Lung (tissue), 16 donors: ENCODE data around the gene RPL13. TPM values are rescaled to one million over a fixed set of nuclear protein-coding genes. Genes with fewer than 3 reads are reported as not detected.

Experiments
- ATAC-seq: fragments of 200-7000 bp; cut with Tn5 transposase; one replicate; pipeline ENCODE4 v1.9.1; 2020; ENCODE audit warnings: moderate number of reproducible peaks; ENCODE audit not compliant: insufficient read depth, low FRiP score
- DNase-seq, 3 donors: peaks; one replicate each; pipeline ENCODE4 v3.0.0-alpha.2; 2013 to 2017
- H3K27ac ChIP-seq, 2 donors: one replicate each; pipeline ENCODE4 v1.5.1; 2013; ENCODE audit warnings: mild to moderate bottlenecking in 2 of 2, moderate library complexity in 2 of 2, control low read depth in 1 of 2, inconsistent platforms in 1 of 2, low read depth in 1 of 2, low read length in 1 of 2
- H3K27me3 ChIP-seq, 3 donors: one replicate each; pipeline ENCODE4 v1.5.1; 2013; ENCODE audit warnings: low read length in 2 of 3; ENCODE audit not compliant: control insufficient read depth in 3 of 3, insufficient read depth in 3 of 3
- H3K36me3 ChIP-seq, 4 donors: one replicate each; pipeline ENCODE4 v1.5.1; 2013; ENCODE audit warnings: low read length in 4 of 4, mild to moderate bottlenecking in 1 of 4, moderate library complexity in 1 of 4; ENCODE audit not compliant: control insufficient read depth in 4 of 4, insufficient read depth in 4 of 4
- H3K4me1 ChIP-seq, 5 donors: one replicate each; pipeline ENCODE4 v1.5.1; 2013; ENCODE audit warnings: low read length in 5 of 5, mild to moderate bottlenecking in 2 of 5, moderate library complexity in 1 of 5; ENCODE audit not compliant: control insufficient read depth in 5 of 5, insufficient read depth in 5 of 5
- H3K4me3 ChIP-seq: one replicate; pipeline ENCODE4 v1.5.1; 2013; ENCODE audit warnings: mild to moderate bottlenecking, control low read depth, moderate library complexity
- H3K9ac ChIP-seq, 2 donors: one replicate each; pipeline ENCODE4 v1.5.1; 2013; ENCODE audit warnings: low read length in 2 of 2, control low read depth in 1 of 2; ENCODE audit not compliant: insufficient read depth in 1 of 2
- H3K9me3 ChIP-seq, 4 donors: one replicate each; pipeline ENCODE4 v1.5.1; 2013; ENCODE audit warnings: low read length in 3 of 4, mild to moderate bottlenecking in 1 of 4, moderate library complexity in 1 of 4; ENCODE audit not compliant: control insufficient read depth in 4 of 4, insufficient read depth in 3 of 4
- CTCF ChIP-seq: IDR thresholded peaks from 2 replicates; pipeline ENCODE4 v1.5.1; 2012; ENCODE audit warnings: mild to moderate bottlenecking; ENCODE audit errors: control extremely low read depth, extremely low read depth
- WGBS, 2 donors: extraction: QIAGEN DNeasy Blood & Tissue Kit; methylation state at CpG; one replicate each; pipeline ENCODE4 v1.1.7; 2013; 5-methylcytosine and 5-hydroxymethylcytosine counted together
- long read RNA-seq, 5 donors: transcript quantifications; one replicate each; lab custom pipeline, GENCODE V29; 2026
- polyA plus RNA-seq, 2 donors: library from polyadenylated mRNA; stranded (reverse); fragments of 200-250 nt; gene quantifications; one replicate each; pipeline ENCODE4 v1.2.1, GENCODE V29; 2013
- total RNA-seq, 2 donors: library from RNA; depleted of rRNA in 1 of 2; stranded (reverse); fragments of >200 nt in 1 of 2; gene quantifications; one replicate each; pipeline ENCODE4 v1.2.1, GENCODE V29; 2014 to 2021
- donor health status: control.
- donor health status: control.
- donor health status: Bipolar disorder and iron deficiency.
- donor health status: healthy.
- donor health status: DM: yes; HTN: yes; CAD: no.

RPL13 gene
- total RNA-seq = 1,000 to 10,000 TPM; 1,905 to 2,186 TPM
- polyA plus RNA-seq = 1,000 to 10,000 TPM; 5,901 to 7,821 TPM
- long read RNA-seq, donor 1, full-length matches to known transcripts = 2,587 of 3,132 reads
- long read RNA-seq, donor 1, partial matches to known transcripts = 488 of 3,132 reads
- long read RNA-seq, donor 1, other reads (novel, unspliced or antisense) = 57 of 3,132 reads
- long read RNA-seq, donor 2, full-length matches to known transcripts = 1,613 of 1,922 reads
- long read RNA-seq, donor 2, partial matches to known transcripts = 274 of 1,922 reads
- long read RNA-seq, donor 2, other reads (novel, unspliced or antisense) = 35 of 1,922 reads
- long read RNA-seq, donor 3, full-length matches to known transcripts = 1,264 of 1,515 reads
- long read RNA-seq, donor 3, partial matches to known transcripts = 225 of 1,515 reads
- long read RNA-seq, donor 3, other reads (novel, unspliced or antisense) = 26 of 1,515 reads
- long read RNA-seq, donor 4, full-length matches to known transcripts = 1,563 of 1,889 reads
- long read RNA-seq, donor 4, partial matches to known transcripts = 291 of 1,889 reads
- long read RNA-seq, donor 4, other reads (novel, unspliced or antisense) = 35 of 1,889 reads
- long read RNA-seq, donor 5, full-length matches to known transcripts = 3,187 of 3,497 reads
- long read RNA-seq, donor 5, partial matches to known transcripts = 232 of 3,497 reads
- long read RNA-seq, donor 5, other reads (novel, unspliced or antisense) = 78 of 3,497 reads

- DNase-seq (peak; percentile 96 to 98 (median 97)), ATAC-seq (peak; percentile 94)
- 0% methylated on average over 74 to 87 of the region's 87 CpGs for WGBS, 2 donors
- Histone ChIP-seq H3K36me3 (peaks cover 18 to 52% (median 41%) of the 10 kb centered on the region in 4 donors), H3K4me3 (peak within 1 kb of the TSS; percentile 96), H3K4me1 (peaks cover 3 to 34% (median 14%) of the 10 kb centered on the region in 5 donors), H3K9me3 (no peaks in the 10 kb centered on the region), H3K9ac (peak within 1 kb of the TSS; percentile 87 to 92), H3K27ac (peak within 1 kb of the TSS; percentile 99 to 100), H3K27me3 (no peaks in the 10 kb centered on the region)
- no peak for TF ChIP-seq CTCF
Measured at GRCh38 chr16:89560378-89561141, at the start of gene RPL13. TSS of gene RPL13 (plus strand) at chr16:89560682. CDS start at chr16:89560960, 278 bp downstream.

GRCh38 chr16:89511374-89511773 is 49.1 kb upstream of the RPL13 start:
- DNase-seq (no peak), ATAC-seq (no peak)
- WGBS, 2 donors = 45 to 67% methylated on average over 8 of the region's 8 CpGs
- H3K4me3 ChIP-seq = no peak overlapping the region
- peaks cover 0 to 20% (median 6%) of the 10 kb centered on the region in 5 donors for H3K4me1 ChIP-seq
- H3K9ac ChIP-seq = no peak overlapping the region
- TF ChIP-seq CTCF = no peak
- H3K27ac ChIP-seq = no peak overlapping the region
- H3K27me3 ChIP-seq = no peaks in the 10 kb centered on the region
- H3K9me3 ChIP-seq = no peaks in the 10 kb centered on the region
- H3K36me3 ChIP-seq = peaks cover 13 to 27% (median 19%) of the 10 kb centered on the region in 4 donors

GRCh38 chr16:89512453-89512852 is 48.0 kb upstream of the RPL13 start:
- DNase-seq = no peak
- TF ChIP-seq CTCF = no peak
- WGBS, 2 donors = 96 to 98% methylated on average over 9 of the region's 9 CpGs
- peaks cover 15 to 36% (median 25%) of the 10 kb centered on the region in 4 donors for H3K36me3 ChIP-seq
- peaks cover 0 to 2% (median 0%) of the 10 kb centered on the region in 4 donors for H3K9me3 ChIP-seq
- ATAC-seq = no peak
- H3K27me3 ChIP-seq = no peaks in the 10 kb centered on the region
- H3K27ac ChIP-seq = no peak overlapping the region
- H3K9ac ChIP-seq = no peak overlapping the region
- H3K4me3 ChIP-seq = no peak overlapping the region
- peaks cover 0 to 12% (median 3%) of the 10 kb centered on the region in 5 donors for H3K4me1 ChIP-seq
